Right ventricle myocardium inferior (tissue), 1 donor: ENCODE results near the gene LIPC. TPM values are rescaled to one million over a fixed set of nuclear protein-coding genes. Genes with fewer than 3 reads are reported as not detected.

Experiments
- ATAC-seq: fragments of 200-7000 bp; cut with Tn5 transposase; one replicate; pipeline ENCODE4 v1.9.1; 2020; ENCODE audit warnings: mild to moderate bottlenecking, moderate library complexity
- DNase-seq: peaks from one replicate; pipeline ENCODE4 v3.0.0; 2021; ENCODE audit errors: missing footprints
- intact Hi-C: fragments of 100-400 bp; cut with DNase I; formaldehyde crosslinking; loops from one replicate; pipeline ENCODE4 v1.11.0; 2022
- total RNA-seq: library from RNA; stranded (reverse); fragmentation: NEBNext Ultra II Directional; extraction: Animal tissue kit (Norgen Biotek cat#: 25700); gene quantifications from one replicate; pipeline ENCODE4 v1.2.1, GENCODE V29; 2021
- donor health status: DM: no; HTN: yes; CAD: no; lungs with severe emphysema.

LIPC gene
- total RNA-seq, 1 donor from 2014 or later = 0.70 TPM

DNA sequence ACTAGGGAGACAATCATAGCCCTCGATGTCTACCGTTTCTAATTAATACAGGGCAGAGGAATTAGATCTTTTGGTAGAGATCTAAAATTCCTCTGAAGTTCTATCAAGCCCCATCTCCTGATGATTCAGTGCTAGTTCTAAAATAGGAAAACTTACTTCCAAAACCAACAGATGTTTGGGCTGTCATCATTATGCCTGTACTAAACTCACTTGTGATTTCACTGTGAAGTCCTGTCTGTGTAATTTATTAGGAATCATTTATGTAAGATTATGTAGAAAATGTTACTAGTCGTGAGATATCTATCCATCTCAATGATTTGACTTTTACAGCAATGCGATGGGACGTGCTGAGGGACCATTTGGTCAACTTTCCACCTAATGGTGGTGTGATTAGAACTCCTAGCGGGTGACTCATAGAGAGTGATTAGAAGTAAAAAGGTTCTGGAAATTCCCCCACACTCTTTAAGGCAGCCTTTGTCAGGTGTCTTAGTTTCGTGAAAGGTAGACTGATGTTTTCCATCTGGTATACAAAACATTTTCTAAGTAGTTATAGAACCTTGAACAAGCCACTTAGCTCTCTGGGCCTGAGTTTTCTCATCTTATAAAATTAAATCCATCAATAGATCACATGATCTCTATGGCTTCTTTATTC is 34.2 kb downstream of the LIPC start:
- intact Hi-C loops = no loop called here
- no peak for ATAC-seq
- DNase-seq = no peak

DNA sequence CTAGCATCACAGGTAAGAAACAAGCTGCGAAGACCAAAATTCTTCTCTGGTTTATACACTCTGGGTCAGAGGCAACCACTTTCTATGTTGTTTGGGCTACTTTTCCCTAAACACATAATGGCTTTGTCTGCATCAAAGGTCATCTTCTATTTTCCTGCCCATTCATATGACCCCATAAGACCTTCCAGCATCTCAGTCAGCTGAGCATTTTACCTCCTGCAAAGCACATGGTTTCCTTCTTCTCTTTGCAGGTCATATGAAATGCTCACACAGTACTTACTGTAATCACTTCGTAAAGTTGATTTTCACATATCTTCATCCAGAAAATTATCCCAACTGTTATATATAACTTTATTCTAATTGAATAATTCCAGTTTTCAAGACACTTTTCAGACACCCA is 34.8 kb downstream of the LIPC start:
- no peak for ATAC-seq
- intact Hi-C loops = no loop called here
- no peak for DNase-seq

DNA sequence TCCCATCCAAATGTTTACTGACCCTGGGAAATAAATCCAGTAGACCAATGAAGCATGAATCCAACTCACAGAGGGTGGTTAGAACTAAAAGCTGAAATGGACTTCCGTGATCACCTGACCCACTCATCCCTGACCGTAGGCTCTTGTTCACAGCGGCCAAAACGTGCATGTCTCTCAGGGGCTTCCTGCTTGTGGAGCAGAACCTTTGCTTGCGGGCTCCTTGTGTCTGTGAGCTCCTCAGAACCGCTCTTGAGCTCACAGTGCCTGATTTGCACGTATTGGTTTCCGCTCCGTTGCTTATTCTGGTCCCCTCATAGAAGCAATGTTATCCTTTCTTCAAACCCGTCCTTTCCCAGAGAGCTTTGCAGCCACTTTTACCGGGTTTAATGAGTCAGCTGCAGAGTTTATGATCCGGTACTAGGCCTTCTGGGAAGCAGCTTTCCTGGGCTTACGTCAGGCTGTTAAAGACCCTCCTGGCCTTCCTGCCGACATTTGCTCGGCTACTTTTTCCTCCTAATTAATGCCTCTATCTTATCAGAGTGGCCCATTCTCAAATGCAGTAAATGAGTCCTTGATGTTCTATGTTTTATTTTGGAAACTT is 35.4 kb downstream of the LIPC start:
- intact Hi-C loops = no loop called here
- DNase-seq (no peak), ATAC-seq (no peak)

DNA sequence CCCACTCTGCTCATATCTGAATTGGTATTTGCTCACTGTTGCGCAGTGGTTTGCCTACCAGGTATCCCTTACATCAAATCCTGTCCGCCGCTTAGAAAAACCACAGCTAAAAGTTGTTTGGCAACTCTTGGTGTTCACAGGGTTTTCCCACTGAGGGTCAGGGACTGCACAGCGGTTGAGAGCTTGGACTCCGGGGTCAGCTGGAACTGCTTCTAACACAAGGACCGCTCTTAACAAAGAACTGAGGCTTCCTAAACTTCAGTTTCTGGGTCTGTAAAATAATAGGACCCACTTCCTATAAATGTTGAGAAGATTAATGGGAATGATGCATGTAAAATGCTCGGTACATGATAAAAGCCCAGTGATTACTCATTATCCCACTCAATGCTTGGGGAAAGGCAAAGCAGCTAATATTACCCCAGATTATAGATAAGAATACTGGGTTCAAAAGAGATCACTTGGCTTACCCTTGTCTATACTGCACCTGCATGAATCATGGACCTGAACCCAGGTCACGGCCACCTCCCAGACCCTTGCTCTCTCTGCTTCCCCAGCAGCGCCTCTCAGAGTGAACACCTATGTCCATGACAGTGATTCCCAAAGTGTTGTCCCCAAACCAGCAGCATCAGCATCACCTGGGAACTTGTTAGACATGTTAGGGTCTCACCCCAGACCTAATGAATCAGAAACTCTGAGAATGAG is 36.1 kb downstream of the LIPC start:
- intact Hi-C loops = no loop called here
- ATAC-seq = no peak
- no peak for DNase-seq

DNA sequence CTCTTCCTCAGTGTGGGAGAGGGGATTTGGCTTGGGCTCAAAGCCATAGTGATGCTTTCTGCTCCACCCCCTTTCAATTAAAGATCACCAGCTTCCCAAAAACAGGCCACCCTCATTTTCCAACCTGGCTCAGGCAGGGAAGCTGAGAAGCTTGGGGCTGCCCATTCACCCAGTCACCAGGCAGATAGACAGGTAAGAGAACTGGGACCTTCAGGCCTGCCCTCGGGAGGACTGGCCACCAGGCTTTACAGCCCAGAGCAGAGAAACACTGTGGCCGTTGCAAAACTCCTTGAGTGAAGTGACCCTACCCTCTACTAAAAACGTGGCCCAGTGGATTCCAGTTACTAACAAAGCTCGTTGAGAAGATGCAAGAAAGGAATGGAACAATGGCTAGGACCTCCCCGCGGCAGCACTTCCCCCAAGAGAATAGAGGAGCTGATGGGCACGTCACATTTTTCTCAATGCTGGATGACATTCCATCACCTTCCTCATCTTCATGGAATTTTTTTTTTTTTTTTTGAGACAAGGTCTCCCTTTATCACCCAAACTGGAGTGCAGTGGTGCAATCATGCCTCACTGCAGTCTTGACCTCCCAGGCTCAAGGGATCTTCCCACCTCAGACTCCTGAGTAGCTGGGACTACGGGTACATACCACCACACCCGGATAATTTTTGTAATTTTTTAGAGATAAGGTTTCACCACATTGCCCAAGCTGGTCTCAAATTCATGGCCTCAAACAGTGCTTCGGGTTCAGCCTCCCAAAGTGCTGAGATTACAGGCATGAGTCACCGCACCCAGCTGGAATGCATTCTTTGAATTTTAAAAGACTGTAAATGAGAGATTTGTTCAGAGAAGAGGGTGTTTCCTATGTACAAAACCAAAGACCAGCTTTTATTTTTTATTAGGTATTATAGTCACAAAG is 37.9 kb downstream of the LIPC start:
- DNase-seq (no peak), ATAC-seq (peak; percentile 73)
- intact Hi-C loops = no loop called here

DNA sequence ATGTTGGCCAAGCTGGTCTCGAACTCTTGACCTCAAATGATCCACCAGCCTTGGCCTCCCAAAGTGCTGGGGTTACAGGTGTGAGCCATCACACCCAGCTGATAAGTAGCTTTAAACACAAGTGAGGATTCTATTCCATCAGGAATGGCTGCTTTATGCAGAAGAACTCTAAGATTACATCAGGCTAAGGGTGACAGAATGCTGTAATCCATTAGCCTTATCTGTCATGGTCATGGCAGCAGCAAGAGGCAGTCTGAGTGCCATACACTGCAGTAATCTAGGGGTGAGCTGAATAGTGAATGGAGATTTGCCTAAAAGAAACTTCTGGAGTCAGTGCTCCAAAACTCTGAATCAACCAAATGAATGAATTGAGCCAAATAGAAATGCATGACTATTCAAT is 39.6 kb downstream of the LIPC start:
- DNase-seq (no peak), ATAC-seq (no peak)
- intact Hi-C loops = no loop called here

DNA sequence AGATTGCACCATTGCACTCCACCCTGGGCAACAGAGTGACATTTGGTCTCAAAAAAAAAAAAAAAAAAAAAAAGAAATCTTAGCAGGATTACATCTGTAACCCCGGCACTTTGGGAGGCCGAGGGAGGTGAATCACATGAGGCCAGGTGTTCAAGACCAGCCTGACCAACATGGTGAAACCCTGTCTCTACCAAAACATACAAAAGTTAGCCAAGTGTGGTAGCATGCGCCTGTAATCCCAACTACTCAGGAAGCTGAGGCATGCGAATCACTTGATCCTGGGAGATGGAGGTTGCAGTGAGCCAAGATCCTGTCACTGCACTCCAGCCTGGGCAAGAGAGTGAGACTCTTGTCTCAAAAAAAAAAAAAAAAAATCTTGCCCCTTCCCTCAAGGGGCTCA is 40.4 kb downstream of the LIPC start:
- no peak for DNase-seq
- intact Hi-C loops = no loop called here
- no peak for ATAC-seq

DNA sequence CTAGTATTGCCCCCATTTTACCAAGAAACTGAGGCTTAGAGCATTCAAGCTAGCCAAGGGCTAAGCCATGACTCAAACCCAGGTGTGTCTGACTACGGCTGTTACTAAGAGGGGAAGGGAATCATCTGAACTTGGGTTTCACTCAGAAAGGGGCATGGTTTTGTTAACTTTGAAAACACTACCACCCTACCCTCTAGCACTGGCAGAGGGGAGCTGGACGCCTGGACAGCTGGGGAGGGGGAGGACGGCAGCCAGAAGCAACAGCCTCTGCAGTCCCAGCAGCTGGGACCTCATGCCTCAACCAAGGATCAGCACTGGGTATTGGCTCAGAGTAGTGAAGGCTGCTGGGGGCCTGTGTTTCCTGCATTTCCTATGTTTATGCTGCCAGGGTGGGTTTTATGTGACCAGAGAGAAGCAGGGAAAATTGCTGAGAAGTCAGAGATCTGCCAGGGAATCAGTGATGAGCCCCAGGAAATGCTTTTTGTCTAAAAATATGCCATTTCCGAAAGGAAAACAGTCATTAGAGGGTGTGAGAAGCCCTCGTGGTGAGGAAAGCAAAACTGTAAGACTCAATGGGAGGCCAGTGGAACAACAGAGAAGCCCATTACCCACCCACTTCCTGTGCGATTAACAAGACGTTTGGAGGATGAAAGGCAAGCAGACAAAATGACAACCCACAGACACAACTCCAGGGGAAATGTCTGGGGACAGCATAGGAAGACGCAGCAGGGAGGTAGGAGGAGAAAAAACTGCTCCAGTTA is 41.2 kb downstream of the LIPC start:
- no peak for ATAC-seq
- intact Hi-C loops = no loop called here
- no peak for DNase-seq

DNA sequence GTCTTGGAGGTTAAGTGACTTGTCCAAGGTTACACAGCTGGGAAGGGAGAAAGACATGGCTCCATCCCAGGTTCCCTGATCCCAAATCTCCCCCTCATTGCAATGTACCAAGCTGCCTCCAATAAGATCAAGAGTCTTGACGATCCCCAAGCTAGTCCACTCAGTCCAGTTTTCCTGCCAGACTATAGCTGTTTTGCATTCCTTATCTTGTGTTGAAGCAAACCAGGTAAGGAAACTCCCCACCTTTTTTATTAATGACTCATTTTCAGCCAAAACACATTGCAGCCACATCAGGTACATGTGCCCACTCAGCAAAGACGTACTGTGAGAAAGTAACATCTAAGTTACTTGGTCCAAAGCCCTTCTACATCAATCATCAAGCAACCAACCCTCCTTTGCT is 41.9 kb downstream of the LIPC start:
- DNase-seq = no peak
- no peak for ATAC-seq
- intact Hi-C loops = no loop called here

DNA sequence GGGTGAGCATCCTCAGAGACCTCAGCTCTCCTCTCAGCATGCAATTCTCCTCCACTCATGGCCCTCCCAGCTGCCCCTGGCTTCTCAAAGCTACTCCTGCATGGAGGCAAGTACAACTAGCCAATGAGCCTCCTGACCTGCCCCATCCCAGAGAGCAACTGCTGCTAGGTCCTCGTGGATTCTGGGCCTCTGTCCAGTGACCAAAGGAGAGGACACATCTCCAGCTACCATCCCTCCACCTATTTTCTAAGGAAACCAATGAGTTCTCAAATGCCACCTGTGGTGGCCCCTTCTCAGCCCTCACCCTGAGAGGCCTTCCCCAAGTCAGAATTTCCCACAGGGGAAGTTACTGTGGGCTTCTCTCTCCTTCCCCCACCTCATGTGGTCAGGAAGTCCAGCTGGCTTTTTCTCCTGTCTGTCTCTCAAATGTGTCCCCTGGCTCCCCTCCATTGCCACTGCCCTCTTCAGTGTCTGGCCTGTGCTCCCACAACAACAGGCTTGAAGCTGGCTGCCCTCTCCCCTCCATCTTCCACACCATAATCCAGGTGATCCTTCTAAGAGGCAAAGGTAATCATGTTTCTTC is 43.0 kb downstream of the LIPC start:
- no peak for ATAC-seq
- DNase-seq = no peak
- intact Hi-C loops = no loop called here

DNA sequence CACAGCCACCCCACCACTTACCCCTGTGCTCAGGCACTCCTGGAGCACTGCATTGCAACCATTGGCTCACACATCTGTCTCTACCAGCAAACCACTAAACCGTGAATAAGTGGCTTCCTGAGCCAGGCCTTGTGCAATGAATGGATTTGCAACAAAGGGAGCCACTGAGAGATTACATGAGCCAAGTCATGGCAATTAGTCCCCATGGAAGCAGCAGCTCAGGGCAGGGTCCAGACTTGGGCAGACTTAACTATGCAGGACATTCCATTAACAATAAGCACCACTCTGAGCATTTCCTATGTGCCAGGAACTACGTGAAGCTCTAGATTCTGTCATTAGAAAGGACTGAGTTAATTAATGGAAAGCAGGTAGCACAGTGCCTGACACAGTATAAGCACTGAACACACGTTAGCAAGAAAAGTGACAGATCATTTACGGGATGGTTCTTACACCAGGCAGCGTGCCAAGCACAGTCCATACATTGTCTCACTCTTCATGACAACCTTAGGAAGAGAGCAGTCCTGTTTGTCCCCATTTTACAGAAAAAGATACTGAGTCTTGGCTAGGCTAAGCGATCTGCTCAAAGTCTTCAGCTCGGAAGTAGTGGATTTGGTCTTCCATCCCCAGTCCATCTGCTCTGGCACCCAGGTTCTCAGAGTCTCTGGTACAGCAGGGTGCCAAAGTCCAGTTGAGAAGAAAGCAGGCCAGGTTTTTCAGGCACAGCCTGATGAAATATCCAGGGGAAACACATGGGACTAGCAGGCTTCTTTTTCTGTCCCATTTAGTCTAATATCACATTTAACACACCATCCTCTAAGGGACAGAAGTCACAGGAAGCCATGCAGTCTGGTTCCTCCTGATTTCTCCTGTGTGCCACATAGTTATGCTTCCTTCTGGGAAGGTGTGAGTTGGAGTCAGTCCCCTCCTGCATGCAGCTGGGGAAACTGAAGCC is 44.1 kb downstream of the LIPC start:
- peak; percentile 30 for ATAC-seq
- intact Hi-C loops = no loop called here
- DNase-seq = no peak

DNA sequence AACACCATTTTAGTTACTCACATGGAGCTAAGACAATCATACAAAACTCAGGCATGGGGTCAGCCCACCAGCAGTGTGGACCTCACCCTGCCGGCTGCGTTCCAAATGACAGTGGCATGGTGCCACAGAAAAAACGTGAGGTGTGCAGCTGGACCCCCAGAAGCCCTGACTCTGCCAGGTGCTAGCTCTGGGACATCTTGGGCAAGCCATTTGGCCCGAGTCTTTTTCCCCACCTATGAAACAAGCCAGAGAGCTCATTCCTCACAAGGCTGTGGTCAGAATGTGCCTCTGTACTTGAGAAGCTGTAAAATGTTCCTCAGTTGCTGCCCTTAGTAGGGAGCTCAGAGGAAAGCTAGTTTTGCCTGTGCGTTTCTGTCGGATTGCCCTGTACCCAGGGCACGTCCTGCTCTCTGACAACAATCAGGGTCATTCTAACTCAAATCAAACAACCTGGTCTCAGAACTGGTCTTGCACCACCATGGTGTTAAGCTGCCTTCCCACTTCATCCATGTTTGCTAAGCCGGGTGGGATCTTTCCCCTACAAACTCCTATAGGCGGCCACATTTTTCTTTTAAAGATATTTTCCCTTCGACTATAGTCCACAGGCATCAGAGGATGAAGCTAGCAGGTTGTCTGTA is 44.9 kb downstream of the LIPC start:
- ATAC-seq (no peak), DNase-seq (no peak)
- intact Hi-C loops = no loop called here

DNA sequence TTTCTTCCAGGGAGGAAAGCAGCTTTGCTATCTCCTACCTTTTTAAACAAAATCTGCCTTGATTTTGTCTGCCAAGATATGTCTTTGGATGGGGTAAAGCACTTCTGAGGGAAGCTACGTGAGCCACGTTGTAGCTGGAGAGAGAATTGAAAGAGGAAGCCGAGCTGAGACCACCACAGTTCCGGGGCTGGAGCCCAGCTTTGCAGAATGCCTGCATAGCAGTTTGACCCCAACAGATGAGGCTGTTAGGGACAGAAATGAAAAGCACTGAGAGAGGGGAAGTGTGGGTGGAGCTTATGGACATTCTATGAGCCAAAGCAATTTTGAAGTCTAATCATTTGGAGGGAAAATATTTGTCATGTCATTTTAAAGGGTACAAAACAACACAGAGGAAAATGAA is 45.4 kb downstream of the LIPC start:
- intact Hi-C loops = no loop called here
- DNase-seq = no peak
- no peak for ATAC-seq

DNA sequence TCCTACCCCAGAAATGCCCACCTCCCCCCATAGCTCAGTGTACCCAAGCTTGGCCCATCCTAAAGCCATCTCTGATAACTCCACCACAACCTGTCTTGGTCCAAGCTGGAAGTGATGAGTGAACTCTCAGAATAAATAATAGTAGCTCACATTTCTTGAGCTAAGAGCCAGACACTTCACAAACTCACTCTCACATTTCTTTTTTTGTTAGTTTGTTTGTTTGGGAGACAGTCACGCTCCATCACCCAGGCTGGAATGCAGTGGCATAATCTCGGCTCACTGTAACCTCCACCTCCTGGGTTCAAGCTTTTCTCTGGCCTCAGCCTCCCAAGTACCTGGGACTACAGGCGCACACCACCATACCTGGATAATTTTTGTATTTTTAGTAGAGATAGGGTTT is 46.2 kb downstream of the LIPC start:
- no peak for DNase-seq
- ATAC-seq = no peak
- intact Hi-C loops = no loop called here

DNA sequence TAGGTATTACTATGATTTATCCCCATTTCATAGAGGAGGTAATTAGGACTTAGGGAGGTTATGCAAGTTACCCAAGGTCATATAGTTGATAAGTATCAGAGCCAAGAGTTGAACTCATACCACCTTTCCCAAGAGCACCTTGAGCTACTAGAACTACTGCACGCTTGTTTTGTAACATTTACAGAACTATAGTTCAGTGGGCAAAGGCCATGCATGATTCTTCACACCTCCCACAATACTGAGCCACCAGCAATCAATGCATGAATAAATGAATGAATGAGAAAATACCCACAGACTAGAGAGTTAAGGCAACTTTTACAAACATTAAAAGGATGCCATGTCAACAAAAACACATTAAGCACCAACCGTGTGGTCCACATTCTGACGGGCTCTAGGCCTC is 46.8 kb downstream of the LIPC start:
- ATAC-seq = no peak
- intact Hi-C loops = no loop called here
- no peak for DNase-seq

DNA sequence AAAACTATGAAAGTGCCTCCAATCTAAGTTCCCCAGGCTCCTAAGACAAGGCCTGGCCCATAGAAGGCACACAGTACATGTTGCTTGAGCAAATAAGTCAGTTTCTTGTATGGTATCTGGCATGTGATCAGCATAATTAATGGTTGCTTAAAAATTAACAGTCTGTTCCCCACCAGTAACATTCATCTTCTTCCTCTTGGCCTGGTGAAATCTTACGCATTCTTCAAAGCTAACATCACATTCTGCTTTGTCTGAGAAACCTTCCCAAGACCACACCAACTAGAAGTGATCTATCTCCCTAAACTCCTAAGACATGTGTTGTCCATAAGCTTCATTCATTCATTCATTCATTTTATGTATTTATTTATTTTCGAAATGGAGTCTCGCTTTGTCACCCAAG is 48.1 kb downstream of the LIPC start:
- ATAC-seq = no peak

DNA sequence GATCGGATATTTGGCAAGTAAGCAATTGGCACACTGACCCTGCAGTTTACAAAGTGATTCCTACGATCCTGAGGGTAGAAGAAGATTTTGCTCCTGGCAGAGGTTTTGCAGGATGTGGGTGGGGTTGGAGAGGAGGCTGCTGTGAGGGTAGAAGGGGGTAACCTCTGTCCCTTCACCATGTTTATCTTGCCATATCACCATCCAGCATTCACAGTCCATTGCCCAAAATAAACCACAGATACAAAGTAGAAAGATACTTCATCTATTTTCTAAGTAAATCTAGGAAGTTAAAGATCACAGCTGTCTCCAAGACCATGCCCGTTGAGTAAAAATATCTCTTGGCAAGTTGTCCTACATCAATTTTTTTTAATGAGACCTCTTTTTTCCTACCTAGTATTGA is 51.6 kb downstream of the LIPC start:
- DNase-seq (no peak), ATAC-seq (no peak)
- intact Hi-C loops = no loop called here

More for the DNA sequence above, 48.1 kb downstream of the LIPC start:
- no peak for DNase-seq
- intact Hi-C loops = no loop called here
